K562 (cell line): ENCODE data around the gene BCAS4. TPM values are rescaled to one million over a fixed set of nuclear protein-coding genes. Genes with fewer than 3 reads are reported as not detected.
A peak's percentile ranks its signal among the peaks of the same experiment; 100 is the strongest.

ENCODE experiments used
- ATAC-seq: fragments of 200-7000 bp; cut with Tn5 transposase; 3 replicates; pipeline ENCODE4 v1.9.1; 2020; ENCODE audit warnings: moderate library complexity
- BruUV-seq: library from RNA; stranded (reverse); fragments of 400-500 nt; replicated peaks from 2 replicates; lab custom pipeline; 2021; lab: Mats Ljungman, UMichigan
- CTCF ChIA-PET: fragments of 300-600 bp; formaldehyde crosslinking; extraction: SDS; loops from one replicate; lab custom pipeline; 2021; ENCODE audit warnings: low intra/inter-chr PET ratio; lab: Yijun Ruan, JAX
- POLR2A ChIA-PET: fragments of 300-600, 350-650 bp; sonication (Branson Sonifier 250); formaldehyde crosslinking; extraction: SDS; loops from one replicate; lab custom pipeline; 2021; ENCODE audit warnings: antibody characterized with exemption, inconsistent platforms; lab: Yijun Ruan, JAX
- DNase-seq, 4 experiments: peaks; one replicate each; pipeline versions ENCODE4 v3.0.0 to v3.0.0-alpha.2; 2011 to 2018; ENCODE audit warnings: low spot score in 3 of 4, mixed read lengths in 3 of 4; ENCODE audit errors: extremely low read depth in 1 of 4
- FAIRE-seq: peaks from 2 replicates; lab custom pipeline; 2011; peaks lifted over from hg19 to GRCh38; lab: Jason Lieb, UNC
- H2AFZ ChIP-seq: 2 replicates; pipeline ENCODE4 v1.6.0; 2011; ENCODE audit warnings: low read depth, low read length, control low read depth, inconsistent platforms
- H3K27ac ChIP-seq: fragments of 200-600 bp; 3 replicates; pipeline ENCODE4 v1.8.0; 2011; ENCODE audit warnings: low read depth, mild to moderate bottlenecking, control low read depth, inconsistent platforms, low read length, moderate library complexity, mixed read lengths; ENCODE audit errors: extremely low read depth
- H3K27me3 ChIP-seq, 2 experiments: fragments of 300-600 bp in 1 of 2; 2 replicates in 1 of 2; 3 replicates in 1 of 2; pipeline versions ENCODE4 v1.6.0 to v1.8.0; 2011; ENCODE audit warnings: inconsistent platforms in 2 of 2, low read length in 2 of 2, mild to moderate bottlenecking in 1 of 2, mixed read lengths in 1 of 2, moderate library complexity in 1 of 2; ENCODE audit not compliant: control insufficient read depth in 2 of 2, insufficient read depth in 2 of 2
- H3K36me3 ChIP-seq: fragments of 300-600 bp; 3 replicates; pipeline ENCODE4 v1.8.0; 2011; ENCODE audit warnings: mild to moderate bottlenecking, low read length, inconsistent platforms; ENCODE audit not compliant: control insufficient read depth, insufficient read depth
- H3K4me1 ChIP-seq, 2 experiments: fragments of 200-600 bp in 1 of 2; replicated peaks in 1 of 2; 2 replicates in 1 of 2; 3 replicates in 1 of 2; pipeline versions ENCODE4 v1.5.1 to v1.8.0; 2011; ENCODE audit warnings: inconsistent platforms in 2 of 2, low read length in 2 of 2, mild to moderate bottlenecking in 1 of 2, mixed read lengths in 1 of 2, moderate library complexity in 1 of 2; ENCODE audit not compliant: control insufficient read depth in 2 of 2, insufficient read depth in 2 of 2
- H3K4me2 ChIP-seq: 2 replicates; pipeline ENCODE4 v1.6.1; 2011; ENCODE audit warnings: low read length, control low read depth, inconsistent platforms, mixed read lengths; ENCODE audit not compliant: insufficient read depth
- H3K4me3 ChIP-seq: fragments of 200-600 bp; sonication (generic), shearing (Covaris generic); 2 replicates; pipeline ENCODE4 v1.5.1; 2016; ENCODE audit warnings: control low read depth, inconsistent platforms
- H3K79me2 ChIP-seq: fragments of 200-600 bp; 3 replicates; pipeline ENCODE4 v1.8.0; 2011; ENCODE audit warnings: low read length, inconsistent platforms; ENCODE audit not compliant: control insufficient read depth, insufficient read depth
- H3K9ac ChIP-seq, 2 experiments: 2 replicates each; pipeline versions ENCODE4 v1.6.0 to v1.6.1; 2011; ENCODE audit warnings: low read depth in 2 of 2, low read length in 2 of 2, control low read depth in 1 of 2, inconsistent platforms in 1 of 2, mild to moderate bottlenecking in 1 of 2, mixed read lengths in 1 of 2; ENCODE audit not compliant: insufficient read depth in 1 of 2
- H3K9me1 ChIP-seq: one replicate; pipeline ENCODE4 v1.6.0; 2011; ENCODE audit warnings: inconsistent platforms, mild to moderate bottlenecking, low read length, moderate library complexity; ENCODE audit not compliant: control insufficient read depth, insufficient read depth
- H3K9me3 ChIP-seq: replicated peaks from 2 replicates; pipeline ENCODE4 v1.5.1; 2011; ENCODE audit warnings: low read depth, low read length, inconsistent platforms; ENCODE audit not compliant: control insufficient read depth, insufficient read depth
- H4K20me1 ChIP-seq: replicated peaks from 2 replicates; pipeline ENCODE4 v1.6.1; 2011; ENCODE audit warnings: low read length, inconsistent platforms, mixed read lengths; ENCODE audit not compliant: control insufficient read depth, insufficient read depth
- MXI1 ChIP-seq: IDR thresholded peaks from 2 replicates; pipeline ENCODE4 v1.6.1; 2011; ENCODE audit warnings: low read depth, mild to moderate bottlenecking, improper control_type of control experiment, low read length
- ZBTB11 ChIP-seq, 3 experiments: fragments of 200-800 bp in 1 of 3; fragments of 250-450 bp in 1 of 3; fragments of 450-650 bp in 1 of 3; sonication (Bioruptor Pico) in 1 of 3; sonication (Bioruptor generic) in 1 of 3; formaldehyde crosslinking in 1 of 3; IDR thresholded peaks; 2 replicates each; pipeline versions ENCODE4 v1.6.1 to v1.8.0; 2016 to 2022; ENCODE audit warnings: mild to moderate bottlenecking in 2 of 3, missing genetic modification characterization in 2 of 3, missing compliant biosample characterization in 1 of 3, moderate library complexity in 1 of 3
- WGBS: fragments of 100-300 bp; shearing (Covaris generic); methylation state at CpG from one replicate; pipeline ENCODE4 v1.1.6; 2016; ENCODE audit warnings: low coverage, mixed read lengths; ENCODE audit not compliant: insufficient coverage; ENCODE audit errors: missing lambda C conversion rate; 5-methylcytosine and 5-hydroxymethylcytosine counted together
- in situ Hi-C: fragments of 300-500 bp; cut with MboI; formaldehyde crosslinking; loops from 4 replicates; pipeline ENCODE4 v1.15.0; 2018; ENCODE audit warnings: inconsistent platforms, mixed read lengths
- intact Hi-C: fragments of 100-400 bp; cut with micrococcal nuclease; formaldehyde crosslinking; loops from 2 replicates; pipeline ENCODE4 v1.14.2; 2022
- polyA plus RNA-seq, 8 experiments: library from polyadenylated mRNA; depleted of rRNA in 4 of 8; stranded (reverse) in 5 of 8; unstranded in 3 of 8; fragments of >200 nt; fragmentation: Nextera tagmentation in 2 of 8; fragmentation: Illumina TruSeq in 1 of 8; extraction: Ambion mirVana in 2 of 8; extraction: Trizol in 1 of 8; gene quantifications; 2 replicates each; pipeline versions ENCODE4 v1.2.1 to v1.2.3, GENCODE V29; 2011 to 2014; ENCODE audit warnings: inconsistent platforms in 1 of 8, missing spikeins in 1 of 8
- total RNA-seq, 7 experiments: library from RNA; depleted of rRNA in 6 of 7; stranded (reverse); fragments of >200 nt in 6 of 7; fragmentation: Illumina TruSeq in 2 of 7; extraction: Trizol in 2 of 7; gene quantifications; 2 replicates each; pipeline versions ENCODE4 v1.2.1 to v1.2.3, GENCODE V29; 2011 to 2021; ENCODE audit warnings: low replicate concordance in 1 of 7

BCAS4 gene
- total and polyA plus RNA-seq, 9 of the 15 experiments (the other 6 are each of a cell fraction or from before 2014, with no cell fraction given) = 0.15 to 2.3 (median 0.47) TPM

GRCh38 chr20:50776122-50776817 lies 18.6 kb upstream of the BCAS4 start:
- H3K4me1 ChIP-seq = peaks cover 4% of the 10 kb centered on the region in 2 experiments; a peak in 2 of 5 replicates
- no peaks in the 10 kb centered on the region for H3K27me3 ChIP-seq
- H3K4me2 ChIP-seq = peak overlapping the region; percentile 43
- H2AFZ ChIP-seq = peak overlapping the region; percentile 48
- BruUV-seq = no TSS peak
- no peaks in the 10 kb centered on the region for H3K79me2 ChIP-seq
- no peaks in the 10 kb centered on the region for H3K9me1 ChIP-seq
- ATAC-seq = peak; percentile 69
- in situ Hi-C loops = no loop called here
- 25% methylated on average over 8 of the region's 8 CpGs for WGBS
- H4K20me1 ChIP-seq = no peaks in the 10 kb centered on the region
- no peak for DNase-seq
- CTCF ChIA-PET = interaction anchor here (0.6 kb wide), 1 partner anchor 18 kb away, joined by 9 read pairs; no protein-coding TSS in a partner anchor
- no peak overlapping the region; a peak in 1 of 4 replicates for H3K9ac ChIP-seq
- H3K36me3 ChIP-seq = no peaks in the 10 kb centered on the region
- intact Hi-C loops = no loop called here
- FAIRE-seq = no peak
- no peak overlapping the region for H3K27ac ChIP-seq
- H3K9me3 ChIP-seq = no peaks in the 10 kb centered on the region
- no peak overlapping the region for H3K4me3 ChIP-seq
- peak in 1 of 3 experiments; percentile 85; a peak in 2 of 6 replicates for TF ChIP-seq ZBTB11 (CRISPR knock-in tag; IDR thresholded peaks at IDR 0.05)
- no peak for TF ChIP-seq MXI1
- POLR2A ChIA-PET = interaction anchor here (0.6 to 1.3 kb wide), 4 partner anchors 12 to 194 kb away, joined by 3 to 5 read pairs (median 3); no protein-coding TSS in a partner anchor
